Amygdala (tissue), 56 donors: ENCODE measurements around the gene PIK3R2.

ENCODE experiments used
- DNase-seq, 56 donors: peaks; one replicate each; lab custom pipeline; 2025; lab: John Stamatoyannopoulos, UW

The PIK3R2 gene

DNA sequence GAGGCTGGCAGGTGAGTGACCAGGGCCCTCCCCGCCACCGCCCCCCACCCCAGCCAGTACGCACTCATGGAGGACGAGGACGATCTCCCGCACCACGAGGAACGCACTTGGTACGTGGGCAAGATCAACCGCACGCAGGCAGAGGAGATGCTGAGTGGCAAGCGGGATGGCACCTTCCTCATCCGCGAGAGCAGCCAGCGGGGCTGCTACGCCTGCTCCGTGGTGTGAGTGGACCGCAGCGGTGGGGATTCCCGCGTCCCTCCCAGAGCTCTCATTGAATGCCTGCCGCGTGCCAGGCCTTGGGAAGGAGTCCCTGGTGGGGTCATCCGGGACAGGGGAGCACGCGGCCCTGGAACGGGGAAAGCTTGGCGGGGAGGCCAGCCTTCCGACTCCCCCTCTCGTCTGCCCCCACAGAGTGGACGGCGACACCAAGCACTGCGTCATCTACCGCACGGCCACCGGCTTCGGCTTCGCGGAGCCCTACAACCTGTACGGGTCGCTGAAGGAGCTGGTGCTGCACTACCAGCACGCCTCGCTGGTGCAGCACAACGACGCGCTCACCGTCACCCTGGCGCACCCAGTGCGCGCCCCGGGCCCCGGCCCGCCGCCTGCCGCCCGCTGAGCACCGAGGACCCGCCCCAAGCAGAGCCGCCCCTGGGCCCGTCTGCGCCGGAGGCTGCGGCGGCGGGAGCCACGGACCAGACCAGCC lies 15.9 kb downstream of the PIK3R2 start:
- no peak for DNase-seq

DNA sequence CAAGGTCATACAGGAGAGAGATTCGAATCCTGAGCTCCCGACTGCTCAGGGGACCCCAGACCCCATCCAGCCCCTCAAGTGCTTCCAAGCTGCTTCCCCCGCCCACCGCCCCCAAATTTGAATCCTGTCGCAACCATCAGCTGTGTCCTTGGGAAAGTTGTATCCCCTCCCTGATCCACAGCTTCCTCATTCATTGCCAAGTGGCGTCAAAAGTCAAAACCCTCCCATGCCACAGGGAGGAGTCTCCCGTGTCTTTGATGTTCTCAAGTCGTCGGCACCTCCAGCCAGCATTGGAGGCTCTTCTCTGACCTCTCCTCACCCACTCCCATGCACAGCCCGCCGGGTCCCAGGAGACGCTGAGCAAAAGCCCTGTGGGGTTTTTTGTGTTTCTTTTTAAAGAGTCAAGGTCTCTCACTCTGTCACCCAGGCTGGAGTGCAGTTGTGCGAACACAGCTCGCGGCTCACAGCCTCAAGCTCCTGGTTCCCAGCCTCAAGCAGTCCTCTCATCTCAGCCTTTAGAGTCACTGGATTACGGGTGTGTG lies 17.8 kb downstream of the PIK3R2 start:
- peak in 3 of 56 donors; percentile 12 to 26 (median 23) for DNase-seq

DNA sequence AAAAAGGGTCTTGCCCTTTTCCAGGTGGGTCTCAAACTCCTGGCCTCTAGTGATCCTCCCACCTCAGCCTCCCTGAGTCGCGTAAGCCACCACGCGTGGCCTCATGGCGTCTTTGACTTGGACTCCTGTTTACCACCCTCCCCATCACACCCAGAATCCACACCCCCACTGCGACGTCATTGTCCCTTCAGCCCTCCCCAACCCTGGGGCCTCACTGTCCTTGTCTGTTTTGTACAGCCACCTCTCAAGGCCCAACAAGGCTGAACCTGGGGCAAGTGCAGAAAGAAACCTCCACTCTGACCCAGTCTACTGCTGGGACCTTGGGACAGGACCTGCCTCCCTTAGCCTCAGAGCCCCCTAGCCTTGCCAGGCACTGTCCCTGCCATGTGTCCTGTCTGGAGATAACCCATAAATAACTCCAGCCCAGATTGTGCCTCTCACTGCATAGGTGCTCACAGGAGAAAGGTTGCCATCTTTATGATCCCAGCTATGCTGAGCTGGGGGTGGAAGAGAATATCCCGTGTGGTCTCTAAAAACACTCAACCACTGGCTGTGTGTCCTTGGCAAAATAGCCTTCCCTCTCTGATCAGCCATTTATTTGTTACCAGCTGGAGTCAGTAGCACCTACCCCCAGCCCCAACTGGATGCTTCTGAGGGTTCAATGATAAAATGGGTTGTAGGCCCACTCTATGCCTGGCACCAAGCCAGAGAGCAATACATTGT lies 18.8 kb downstream of the PIK3R2 start:
- no peak for DNase-seq

DNA sequence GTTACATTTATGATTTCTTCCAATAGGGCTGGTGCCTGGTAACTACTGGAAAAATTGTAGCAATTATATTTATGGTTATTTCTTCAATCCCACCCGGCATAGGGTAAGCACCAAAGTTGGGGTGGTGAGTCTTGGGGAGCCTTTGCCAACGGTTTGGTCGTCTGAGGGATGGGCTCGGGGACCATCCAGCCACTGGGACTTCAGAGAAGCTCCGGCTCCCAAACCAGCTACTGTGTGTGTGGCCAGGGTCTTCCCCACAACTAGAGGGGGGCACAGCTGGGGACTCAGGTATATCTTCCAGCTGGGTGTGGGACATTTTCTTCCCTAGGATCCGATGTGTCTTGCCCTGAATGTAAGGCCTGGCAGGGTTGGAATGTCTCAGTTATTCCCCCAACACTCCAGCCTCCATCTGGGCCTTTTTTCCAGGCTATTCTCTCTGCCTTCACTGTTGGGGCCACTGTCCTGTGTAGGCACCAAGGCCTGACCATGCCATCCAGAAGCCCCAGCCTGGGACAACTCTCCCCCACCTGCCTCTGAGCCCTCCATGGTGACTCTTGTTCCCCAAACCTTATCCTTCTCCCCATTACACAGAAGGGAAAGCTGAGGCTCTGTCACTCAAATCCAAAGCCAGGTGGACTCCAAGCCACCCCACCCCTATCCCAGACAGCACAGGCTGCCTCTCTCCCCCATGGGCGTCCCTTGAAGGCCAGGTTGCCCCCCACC lies 19.5 kb downstream of the PIK3R2 start:
- DNase-seq = no peak

DNA sequence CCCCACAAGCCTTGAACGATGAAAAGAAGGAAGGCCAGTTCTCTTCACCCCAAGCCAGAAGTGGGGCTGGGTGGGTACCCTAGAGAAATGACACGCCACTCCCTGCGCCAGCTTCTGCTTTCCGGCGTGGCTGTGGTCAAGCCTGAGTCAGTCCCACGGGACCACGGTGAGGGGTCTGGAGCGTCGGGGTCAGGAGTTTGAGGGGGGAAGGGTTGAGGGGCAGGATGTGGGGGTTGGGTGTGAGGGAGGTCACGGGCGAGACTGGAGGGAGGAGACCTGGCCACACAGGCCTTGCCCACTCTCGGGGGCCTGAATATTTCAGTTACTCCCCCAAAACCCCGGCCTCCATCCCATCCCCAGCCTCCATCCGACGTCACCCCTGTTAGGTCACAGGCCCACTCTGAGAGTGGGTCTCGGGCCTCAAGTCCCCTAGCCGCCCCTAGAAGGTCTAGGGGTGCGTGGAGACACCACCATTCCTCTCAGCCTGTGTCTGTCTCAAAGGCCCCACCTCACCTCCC lies 20.1 kb downstream of the PIK3R2 start:
- peak in 6 of 56 donors; percentile 6 to 29 (median 16) for DNase-seq

DNA sequence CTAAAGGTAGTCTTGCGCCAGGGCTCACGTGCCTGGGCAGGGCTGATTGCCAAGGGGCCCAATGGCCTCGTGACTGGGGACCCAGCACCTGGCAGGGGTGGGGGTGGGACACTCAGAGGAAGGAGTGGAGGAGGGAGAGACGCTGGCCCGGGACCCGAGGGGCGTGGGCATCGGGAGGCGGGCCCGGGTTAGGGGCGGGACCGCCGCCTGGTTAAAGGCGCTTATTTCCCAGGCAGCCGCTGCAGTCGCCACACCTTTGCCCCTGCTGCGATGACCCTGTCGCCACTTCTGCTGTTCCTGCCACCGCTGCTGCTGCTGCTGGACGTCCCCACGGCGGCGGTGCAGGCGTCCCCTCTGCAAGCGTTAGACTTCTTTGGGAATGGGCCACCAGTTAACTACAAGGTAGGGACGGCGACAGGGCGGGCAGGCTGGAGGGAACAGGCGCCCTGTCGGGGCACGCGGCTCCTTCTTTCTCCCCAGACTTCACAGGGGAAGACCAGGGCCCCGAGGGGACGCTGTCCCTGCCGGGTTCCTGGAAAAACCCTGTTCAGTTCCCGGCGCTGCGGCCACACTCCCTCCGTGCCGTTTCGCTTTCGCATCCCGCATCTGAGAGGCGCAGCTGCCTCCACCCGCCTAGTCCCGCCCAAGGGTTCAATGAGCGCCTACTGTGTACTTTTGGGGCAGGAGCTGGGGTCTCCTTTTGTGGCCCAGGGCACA lies 20.8 kb downstream of the PIK3R2 start, which contains the start of gene IFI30:
Gene IFI30, plus strand, starts transcription at position 242 of the 717 bp plus-strand sequence. Its CDS starts 29 bp downstream, at position 271.
- DNase-seq = peak in 17 of 56 donors; percentile 9 to 79 (median 32)

DNA sequence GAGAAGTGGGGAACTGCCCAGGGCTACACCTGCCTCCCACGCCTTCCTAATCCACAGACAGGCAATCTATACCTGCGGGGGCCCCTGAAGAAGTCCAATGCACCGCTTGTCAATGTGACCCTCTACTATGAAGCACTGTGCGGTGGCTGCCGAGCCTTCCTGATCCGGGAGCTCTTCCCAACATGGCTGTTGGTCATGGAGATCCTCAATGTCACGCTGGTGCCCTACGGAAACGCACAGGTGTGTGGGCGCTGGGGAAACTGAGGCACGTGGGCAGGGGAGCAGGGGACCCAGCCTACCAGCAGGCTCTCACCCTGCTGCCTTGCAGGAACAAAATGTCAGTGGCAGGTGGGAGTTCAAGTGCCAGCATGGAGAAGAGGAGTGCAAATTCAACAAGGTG lies 22.0 kb downstream of the PIK3R2 start:
- DNase-seq = no peak

DNA sequence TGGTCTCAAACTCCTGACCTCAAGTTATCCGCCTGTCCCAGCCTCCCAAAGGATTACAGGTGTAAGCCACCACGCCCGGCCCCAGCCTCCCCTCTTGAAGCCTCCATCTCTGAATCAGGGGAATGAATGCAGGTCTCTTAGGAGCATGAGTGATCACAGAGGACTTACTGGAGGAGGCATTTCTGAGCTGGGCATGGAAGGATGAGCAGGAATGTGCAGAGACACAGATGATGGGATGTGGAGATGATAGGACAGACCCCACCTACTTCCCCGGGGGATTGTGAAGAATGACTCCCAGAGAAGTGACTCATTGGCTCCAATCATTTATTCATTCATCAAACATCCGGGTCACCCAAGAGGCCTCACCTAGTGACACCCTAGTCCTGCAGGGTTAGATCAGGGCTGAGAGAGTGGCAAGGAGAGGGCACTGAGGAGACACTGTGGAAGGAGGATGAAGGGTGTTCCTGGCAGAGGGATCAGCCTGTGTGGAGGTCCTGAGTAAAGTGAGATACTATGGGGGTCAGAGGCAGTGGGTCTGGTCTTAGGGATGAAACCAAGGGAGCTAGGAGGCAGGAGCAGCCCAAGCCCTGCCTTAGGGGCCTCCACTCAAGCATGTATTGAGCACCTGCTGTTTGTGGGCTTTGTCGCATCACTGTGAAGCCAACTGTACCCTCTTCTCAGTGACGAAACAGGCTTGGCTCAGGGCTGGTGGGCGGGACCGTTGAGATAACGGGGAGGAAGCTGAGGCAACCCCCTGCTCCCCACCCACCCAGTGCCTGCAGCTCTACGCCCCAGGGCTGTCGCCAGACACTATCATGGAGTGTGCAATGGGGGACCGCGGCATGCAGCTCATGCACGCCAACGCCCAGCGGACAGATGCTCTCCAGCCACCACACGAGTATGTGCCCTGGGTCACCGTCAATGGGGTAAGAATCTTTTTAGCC lies 23.7 kb downstream of the PIK3R2 start:
- DNase-seq = no peak

DNA sequence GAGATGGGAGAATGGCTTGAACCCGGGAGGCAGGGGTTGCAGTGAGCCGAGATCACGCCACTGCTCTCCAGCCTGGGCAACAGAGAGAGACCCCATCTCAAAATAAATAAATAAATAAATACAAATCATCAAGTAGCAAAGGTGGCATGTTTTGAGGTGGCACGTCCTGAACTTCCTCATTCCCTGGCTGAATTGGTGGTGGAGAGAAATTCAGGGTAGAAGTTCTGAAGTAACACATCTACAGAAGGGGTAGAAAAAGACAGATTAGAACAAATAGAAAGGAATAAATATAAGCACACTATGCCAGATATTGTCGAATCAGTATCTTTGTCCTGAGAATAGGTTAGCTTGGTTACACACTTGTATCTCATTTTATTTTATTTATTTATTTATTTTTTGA lies 27.0 kb downstream of the PIK3R2 start:
- no peak for DNase-seq

DNA sequence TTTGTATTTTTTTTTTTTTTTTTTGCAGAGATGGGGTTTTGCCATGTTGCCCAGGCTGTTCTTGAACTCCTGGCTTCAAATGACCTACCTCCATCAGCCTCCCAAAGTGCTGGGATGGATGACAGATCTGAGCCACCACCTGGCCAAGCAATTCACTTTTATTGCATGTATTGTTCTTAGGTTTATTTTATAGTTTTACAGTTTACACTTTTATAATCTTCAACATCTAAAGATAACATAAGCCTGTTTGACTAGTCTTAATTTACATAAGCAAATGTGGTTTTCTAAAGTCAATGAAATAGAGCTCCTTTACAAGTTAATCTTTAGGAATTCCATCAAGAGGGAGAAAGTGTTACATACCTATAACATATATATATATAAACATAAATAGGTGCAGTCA lies 30.6 kb downstream of the PIK3R2 start:
- no peak for DNase-seq

DNA sequence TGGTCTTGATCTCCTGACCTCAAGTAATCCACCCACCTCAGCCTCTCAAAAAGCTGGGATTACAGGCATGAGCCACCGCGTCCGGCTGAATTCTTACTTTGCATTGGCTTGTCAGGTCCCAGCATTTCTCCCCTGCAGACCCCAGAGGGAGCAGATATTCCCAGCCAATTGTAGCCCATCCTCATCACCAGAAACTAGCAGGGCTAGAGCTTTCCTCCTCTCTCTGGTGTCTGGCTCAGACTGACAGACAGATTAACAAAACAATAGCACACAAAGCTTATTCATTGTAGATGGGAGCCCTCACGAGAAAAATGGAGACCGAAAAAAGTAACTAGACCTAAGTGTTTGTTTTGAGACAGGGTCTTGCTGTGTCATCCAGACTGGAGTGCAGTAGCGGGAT lies 32.6 kb downstream of the PIK3R2 start:
- no peak for DNase-seq

DNA sequence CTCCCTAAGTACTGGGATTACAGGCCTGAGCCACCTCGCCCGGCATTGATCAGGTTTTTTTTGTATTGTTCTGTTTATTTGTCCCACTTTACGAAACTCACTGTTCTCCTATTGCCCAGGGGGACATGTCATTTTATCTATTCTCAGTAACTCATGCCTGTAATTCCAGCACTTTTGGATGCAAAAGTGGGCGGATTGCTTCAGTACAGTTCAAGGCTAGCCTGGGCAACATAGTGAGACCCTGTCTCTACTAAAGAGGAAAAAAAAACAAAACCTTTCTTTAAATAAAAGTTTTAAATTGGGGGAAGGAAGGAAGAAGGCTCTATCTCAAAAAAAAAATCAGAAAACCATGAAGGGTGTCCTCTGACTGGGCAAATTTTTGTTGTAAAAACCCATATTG lies 37.3 kb downstream of the PIK3R2 start:
- DNase-seq = no peak

DNA sequence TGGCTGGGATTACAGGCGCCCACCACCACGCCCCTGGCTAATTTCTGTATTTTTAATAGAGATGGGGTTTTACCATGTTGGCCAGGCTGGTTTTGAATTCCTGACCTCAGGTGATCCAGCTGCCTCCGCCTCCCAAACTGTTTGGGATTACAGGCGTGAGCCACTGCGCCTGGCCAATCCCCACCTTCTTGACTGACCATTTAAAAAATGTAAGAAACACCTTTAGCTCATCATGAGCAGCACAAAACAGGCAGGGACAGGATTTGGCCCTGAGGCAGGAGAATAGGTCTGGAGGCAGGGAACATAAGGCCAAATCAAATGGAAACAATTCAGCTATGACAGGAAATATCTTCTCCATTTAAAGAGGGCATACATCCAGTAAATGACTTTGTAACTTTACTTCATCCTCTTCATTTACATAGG lies 38.7 kb downstream of the PIK3R2 start:
- DNase-seq = no peak

DNA sequence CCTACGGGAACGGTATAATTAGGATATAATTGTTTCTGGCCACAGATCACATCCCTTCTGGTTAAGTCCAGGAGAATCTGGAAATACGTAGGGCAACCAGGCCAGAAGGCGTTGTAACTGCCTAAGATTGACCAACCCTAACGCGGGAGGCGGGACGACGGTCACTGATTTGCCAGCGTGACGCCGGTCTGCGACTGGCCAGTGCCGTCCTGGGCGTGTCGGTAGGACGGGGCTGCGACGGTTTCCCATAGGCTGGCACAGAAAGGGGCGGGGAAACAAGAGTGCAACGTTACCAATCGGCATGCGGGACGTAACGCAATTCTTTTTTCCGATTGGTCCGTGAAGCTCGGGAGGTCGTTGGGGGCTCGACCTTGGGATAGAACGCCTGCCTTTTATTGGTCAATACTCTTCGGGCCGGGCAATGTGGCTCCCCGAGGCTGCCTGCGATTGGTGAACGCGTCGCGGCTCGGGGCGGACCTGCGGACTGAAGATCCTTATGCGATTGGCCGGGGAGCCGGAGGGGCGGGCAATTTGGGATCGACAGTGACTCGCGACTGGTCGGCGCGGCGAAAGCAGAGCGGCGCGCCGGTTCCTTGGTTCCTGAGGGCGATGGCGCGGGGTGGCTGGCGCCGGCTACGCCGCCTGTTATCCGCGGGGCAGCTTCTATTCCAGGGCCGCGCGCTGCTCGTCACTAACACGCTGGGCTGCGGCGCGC lies 39.9 kb downstream of the PIK3R2 start, which contains the start of gene MPV17L2:
Gene MPV17L2, plus strand, starts transcription at position 546 of the 715 bp plus-strand sequence. Its CDS starts 64 bp downstream, at position 610.
- peak; percentile 53 to 100 (median 100) for DNase-seq

DNA sequence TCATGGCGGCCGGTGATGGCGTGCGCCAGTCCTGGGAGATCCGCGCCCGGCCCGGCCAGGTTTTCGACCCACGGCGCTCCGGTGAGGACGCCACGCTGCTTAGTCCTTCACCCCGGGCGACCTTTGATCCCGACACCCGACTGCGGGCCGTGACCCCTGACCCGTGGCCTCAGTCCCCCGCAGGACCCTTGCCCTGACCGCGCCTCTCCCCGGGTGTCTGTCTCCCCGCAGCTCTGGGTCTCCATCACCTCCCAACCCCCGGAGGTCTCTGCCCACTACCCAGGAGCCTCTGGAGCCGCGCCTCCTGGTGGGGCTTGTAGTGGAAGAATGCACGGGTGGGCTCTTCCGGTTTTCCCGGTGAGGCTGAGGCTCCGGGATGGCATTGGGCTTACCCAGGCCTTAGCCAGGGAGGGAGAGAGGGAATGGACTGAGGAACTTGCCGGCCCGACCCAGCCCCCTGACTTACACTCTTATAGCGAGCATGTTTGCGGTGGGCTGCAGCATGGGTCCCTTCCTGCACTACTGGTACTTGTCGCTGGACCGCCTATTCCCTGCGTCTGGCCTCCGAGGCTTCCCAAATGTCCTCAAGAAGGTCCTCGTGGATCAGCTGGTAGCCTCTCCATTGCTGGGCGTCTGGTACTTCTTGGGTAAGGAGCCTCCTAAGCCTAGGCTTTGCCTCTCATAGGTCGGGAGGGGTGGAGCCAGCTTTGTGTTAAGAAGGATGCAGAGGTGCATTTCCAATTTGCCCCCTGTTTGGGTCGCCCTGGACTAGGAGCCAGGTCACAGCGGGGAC lies 40.6 kb downstream of the PIK3R2 start:
- DNase-seq = peak in 2 of 56 donors; percentile 58 to 62

DNA sequence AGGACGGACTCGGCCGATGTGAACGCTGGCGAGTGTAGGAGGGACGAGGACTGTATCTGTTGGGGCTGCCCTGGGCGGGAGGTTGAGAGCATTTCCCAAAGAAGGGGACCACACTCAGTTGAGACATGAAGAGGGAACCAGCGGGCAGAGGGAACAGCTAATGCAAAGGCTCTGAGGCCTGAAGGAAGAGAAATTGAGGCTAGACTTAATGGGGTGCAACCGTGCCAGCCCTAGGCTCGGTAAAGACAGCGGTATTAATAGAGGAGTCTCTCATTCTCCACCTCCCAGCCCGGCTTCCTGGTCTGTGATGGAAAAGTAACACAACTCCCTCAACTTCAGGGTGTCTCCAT lies 41.2 kb downstream of the PIK3R2 start:
- DNase-seq = no peak

DNA sequence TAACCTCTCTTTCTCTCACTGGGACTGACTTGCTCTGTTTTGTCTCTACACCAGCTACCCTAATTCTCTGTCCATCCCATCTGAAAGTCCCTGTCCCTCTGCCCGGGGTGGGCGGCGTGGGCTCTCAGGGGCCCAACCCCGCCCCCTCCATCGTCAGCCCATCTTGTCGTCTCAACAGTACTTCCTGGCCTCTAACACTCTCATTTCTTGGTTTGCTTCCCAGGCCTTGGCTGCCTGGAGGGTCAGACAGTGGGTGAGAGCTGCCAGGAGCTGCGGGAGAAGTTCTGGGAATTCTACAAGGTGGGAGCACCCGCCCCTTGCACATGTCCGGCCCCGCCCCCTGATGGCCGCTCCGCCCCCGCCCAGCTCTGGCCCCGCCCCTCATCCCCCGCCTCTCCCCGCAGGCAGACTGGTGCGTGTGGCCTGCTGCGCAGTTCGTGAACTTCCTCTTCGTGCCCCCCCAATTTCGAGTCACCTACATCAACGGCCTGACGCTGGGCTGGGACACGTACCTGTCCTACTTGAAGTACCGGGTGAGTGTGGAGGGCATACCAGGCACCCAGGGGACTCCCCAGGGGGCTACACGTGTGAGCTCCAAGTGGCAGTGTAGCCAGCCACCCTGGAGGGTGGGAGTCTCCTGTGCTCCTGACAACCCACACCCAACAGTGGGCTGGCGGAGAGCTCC lies 41.7 kb downstream of the PIK3R2 start:
- DNase-seq = peak in 10 of 56 donors; percentile 5 to 39 (median 16)
